GM18526 (cell line): ENCODE results near the gene FGF12.

ENCODE experiments used
- POLR2A ChIP-seq: IDR thresholded peaks from 3 replicates; pipeline ENCODE4 v1.6.1; 2011; ENCODE audit not compliant: insufficient read length; ENCODE audit errors: extremely low read depth

Gene FGF12

GRCh38 chr3:192422321-192422996, 304.9 kb downstream of the FGF12 start:
- TF ChIP-seq POLR2A = no peak

GRCh38 chr3:192419312-192419711, 308.0 kb downstream of the FGF12 start:
- TF ChIP-seq POLR2A = no peak

GRCh38 chr3:192417559-192418055, 309.7 kb downstream of the FGF12 start:
- TF ChIP-seq POLR2A = no peak

GRCh38 chr3:192417017-192417416, 310.3 kb downstream of the FGF12 start:
- no peak for TF ChIP-seq POLR2A

- TF ChIP-seq POLR2A = no peak
Measured at GRCh38 chr3:192413461-192413860, 313.9 kb downstream of the FGF12 start.

- TF ChIP-seq POLR2A = no peak
Measured at GRCh38 chr3:192410684-192410960, 316.7 kb downstream of the FGF12 start.

- no peak for TF ChIP-seq POLR2A
Measured at GRCh38 chr3:192409838-192410683, 317.3 kb downstream of the FGF12 start.

GRCh38 chr3:192409201-192409837, 318.0 kb downstream of the FGF12 start:
- no peak for TF ChIP-seq POLR2A

GRCh38 chr3:192408647-192409200, 318.6 kb downstream of the FGF12 start:
- no peak for TF ChIP-seq POLR2A

GRCh38 chr3:192408007-192408646, 319.2 kb downstream of the FGF12 start:
- no peak for TF ChIP-seq POLR2A

GRCh38 chr3:192399767-192400166, 327.6 kb downstream of the FGF12 start:
- TF ChIP-seq POLR2A = no peak

GRCh38 chr3:192397012-192397411, 330.3 kb downstream of the FGF12 start:
- no peak for TF ChIP-seq POLR2A

GRCh38 chr3:192395506-192395905, 331.8 kb downstream of the FGF12 start:
- no peak for TF ChIP-seq POLR2A

GRCh38 chr3:192392986-192393385, 334.4 kb downstream of the FGF12 start:
- no peak for TF ChIP-seq POLR2A

- TF ChIP-seq POLR2A = no peak
Measured at GRCh38 chr3:192382861-192383260, 344.5 kb downstream of the FGF12 start.
